ENCODE measurements around the gene PARP6. TPM values are rescaled to one million over a fixed set of nuclear protein-coding genes. Genes with fewer than 3 reads are reported as not detected.
A peak's percentile ranks its signal among the peaks of the same experiment; 100 is the strongest.

The PARP6 gene
- total RNA-seq, 2 donors from 2014 or later, result 109 to 112 TPM

DNA sequence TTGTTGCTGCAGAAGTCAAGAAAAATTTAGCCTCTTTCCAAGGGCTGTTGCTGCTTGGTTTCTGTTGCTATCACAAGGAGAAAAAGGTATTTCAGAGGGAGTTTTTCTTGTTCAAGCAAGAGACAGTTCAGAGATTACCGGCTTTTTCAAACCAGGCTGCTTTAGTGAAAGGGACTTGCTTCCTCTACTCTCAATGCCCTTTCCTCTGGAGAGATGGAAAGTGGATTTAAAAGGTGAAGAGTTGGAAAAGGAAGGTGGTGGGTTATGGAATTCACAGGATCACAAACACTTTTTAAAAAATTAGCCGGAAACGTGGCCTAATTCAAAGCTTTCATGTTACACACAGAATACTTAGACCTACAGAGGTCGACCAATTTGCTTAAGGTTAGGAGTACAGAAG is 1.1 kb downstream of the PARP6 start:
- Mint-ChIP-seq H3K4me1 (peaks cover 39% of the 10 kb centered on the region), H3K27me3 (no peaks in the 10 kb centered on the region), H3K27ac (peak overlapping the region; percentile 89), H3K36me3 (ENCODE audit: low read depth) (peaks cover 2% of the 10 kb centered on the region), H3K4me3 (peak overlapping the region; percentile 88)
- no peak for ATAC-seq
- no peaks in the 10 kb centered on the region for H3K9me3 ChIP-seq (ENCODE audit: control insufficient read depth, low read length, poor library complexity, severe bottlenecking)
- DNase-seq, result no peak

DNA sequence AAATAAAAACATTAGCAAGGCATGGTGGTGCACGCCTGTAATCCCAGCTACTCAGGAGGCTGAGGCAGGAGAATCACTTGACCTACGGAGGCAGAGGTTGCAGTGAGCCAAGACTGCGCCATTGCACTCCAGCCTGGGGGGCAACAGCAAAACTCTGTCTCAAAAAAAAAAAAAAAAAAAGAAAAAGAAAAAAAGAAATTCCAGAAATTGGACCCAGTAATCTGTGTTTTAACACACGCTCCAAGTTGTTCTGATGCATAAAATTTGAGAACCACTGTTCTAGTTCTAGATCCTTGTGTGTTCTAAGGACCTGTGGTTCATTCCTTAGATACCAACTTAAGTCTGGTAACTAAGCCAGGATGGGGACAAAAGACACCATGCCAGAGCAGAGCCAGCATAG is 2.6 kb downstream of the PARP6 start:
- peak overlapping the region; percentile 89 for H3K27ac Mint-ChIP-seq
- H3K36me3 Mint-ChIP-seq (ENCODE audit: low read depth), result peaks cover 5% of the 10 kb centered on the region
- DNase-seq, result no peak
- H3K9me3 ChIP-seq (ENCODE audit: control insufficient read depth, low read length, poor library complexity, severe bottlenecking), result no peaks in the 10 kb centered on the region
- H3K27me3 Mint-ChIP-seq, result no peaks in the 10 kb centered on the region
- H3K4me3 Mint-ChIP-seq, result no peak overlapping the region
- H3K4me1 Mint-ChIP-seq, result peaks cover 41% of the 10 kb centered on the region
- no peak for ATAC-seq

DNA sequence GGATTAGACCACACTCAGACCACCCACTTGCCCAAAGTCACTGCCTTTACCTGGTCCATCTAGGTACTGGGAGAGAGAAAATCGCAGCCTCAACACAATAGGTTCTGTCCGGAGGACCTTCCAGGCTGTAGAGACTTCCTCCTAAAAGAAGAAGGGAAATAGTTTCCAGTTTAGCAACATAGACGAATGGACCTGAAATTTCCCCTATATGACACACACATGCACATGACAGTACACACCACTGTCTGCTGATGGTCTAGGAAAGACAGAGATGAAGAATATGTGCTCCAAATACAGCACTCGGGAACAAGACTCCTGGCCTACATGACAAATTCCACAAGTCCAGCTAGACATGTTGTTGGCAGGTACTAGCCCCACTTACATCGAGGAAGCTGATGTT is 7.3 kb downstream of the PARP6 start:
- H3K36me3 Mint-ChIP-seq (ENCODE audit: low read depth), result peaks cover 37% of the 10 kb centered on the region
- no peaks in the 10 kb centered on the region for H3K27me3 Mint-ChIP-seq
- ATAC-seq, result no peak
- H3K4me1 Mint-ChIP-seq, result peaks cover 20% of the 10 kb centered on the region
- H3K9me3 ChIP-seq (ENCODE audit: control insufficient read depth, low read length, poor library complexity, severe bottlenecking), result no peaks in the 10 kb centered on the region
- no peak for DNase-seq
- no peak overlapping the region for H3K27ac Mint-ChIP-seq
- H3K4me3 Mint-ChIP-seq, result no peak overlapping the region

DNA sequence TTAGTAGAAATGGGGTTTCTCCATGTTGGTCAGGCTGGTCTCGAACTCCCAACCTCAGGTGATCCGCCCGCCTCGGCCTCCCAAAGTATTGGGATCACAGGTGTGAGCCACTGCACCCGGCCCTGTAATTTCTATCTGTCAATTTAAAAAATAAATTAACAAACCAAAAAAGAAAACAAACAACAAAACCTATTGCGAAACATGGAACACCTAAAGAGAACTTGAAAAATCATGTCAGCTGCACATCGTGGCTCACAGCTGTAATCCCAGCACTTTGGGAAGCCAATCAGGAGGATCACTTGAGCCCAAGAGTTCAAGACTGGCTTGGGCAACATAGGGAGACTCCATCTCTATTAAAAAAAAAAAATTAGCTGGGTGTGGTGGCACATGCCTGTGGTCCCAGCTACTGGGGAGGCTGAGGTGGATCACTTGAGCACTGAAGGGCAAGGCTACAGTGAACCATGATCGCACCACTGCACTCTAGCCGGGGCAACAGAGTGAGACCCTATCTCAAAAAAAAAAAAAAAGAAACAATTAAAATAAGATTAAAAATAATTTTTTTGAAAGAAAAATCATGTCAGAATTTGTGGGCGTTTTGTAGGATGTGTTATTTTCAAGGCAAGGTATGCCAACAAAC is 19.6 kb downstream of the PARP6 start:
- peaks cover 21% of the 10 kb centered on the region for H3K4me1 Mint-ChIP-seq
- DNase-seq (no peak), ATAC-seq (no peak)
- no peak overlapping the region for H3K4me3 Mint-ChIP-seq
- H3K36me3 Mint-ChIP-seq (ENCODE audit: low read depth), result peaks cover 24% of the 10 kb centered on the region
- no peak overlapping the region for H3K27ac Mint-ChIP-seq
- H3K27me3 Mint-ChIP-seq, result no peaks in the 10 kb centered on the region
- no peaks in the 10 kb centered on the region for H3K9me3 ChIP-seq (ENCODE audit: control insufficient read depth, low read length, poor library complexity, severe bottlenecking)

DNA sequence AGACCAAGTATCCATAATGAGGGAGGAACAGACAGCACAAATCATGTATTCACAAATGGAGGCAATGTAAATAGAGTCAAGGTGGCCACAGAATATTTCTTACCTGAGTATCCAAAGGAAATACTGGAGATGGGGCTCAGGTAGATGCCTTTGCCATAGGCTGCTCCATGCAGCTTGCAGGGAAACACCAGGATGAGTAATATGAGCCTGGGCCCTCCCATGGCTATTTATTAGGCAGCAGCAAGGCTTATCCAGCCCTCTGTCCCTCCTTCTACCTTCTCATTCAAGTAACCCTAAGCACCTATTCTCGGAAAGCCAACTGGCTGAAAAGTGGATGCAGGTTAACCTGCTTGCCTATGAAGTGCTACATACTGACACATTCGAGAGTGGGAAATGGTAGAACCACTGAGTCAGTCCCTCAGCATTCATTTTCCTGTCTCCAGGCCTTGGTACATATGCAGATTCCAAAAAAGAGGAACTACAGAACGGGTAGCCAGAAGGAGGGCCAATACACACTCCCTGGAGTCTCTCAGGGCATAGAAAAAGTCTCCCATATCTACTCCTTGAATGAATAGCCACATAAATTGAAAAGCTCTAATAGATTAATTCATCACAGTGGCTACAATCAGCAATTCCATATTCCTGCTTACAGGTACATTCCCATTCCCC is 23.1 kb downstream of the PARP6 start:
- H3K27me3 Mint-ChIP-seq, result no peaks in the 10 kb centered on the region
- H3K27ac Mint-ChIP-seq, result no peak overlapping the region
- H3K4me3 Mint-ChIP-seq, result no peak overlapping the region
- ATAC-seq, result no peak
- H3K9me3 ChIP-seq (ENCODE audit: control insufficient read depth, low read length, poor library complexity, severe bottlenecking), result no peaks in the 10 kb centered on the region
- peaks cover 17% of the 10 kb centered on the region for H3K36me3 Mint-ChIP-seq (ENCODE audit: low read depth)
- DNase-seq, result no peak
- H3K4me1 Mint-ChIP-seq, result peaks cover 21% of the 10 kb centered on the region

DNA sequence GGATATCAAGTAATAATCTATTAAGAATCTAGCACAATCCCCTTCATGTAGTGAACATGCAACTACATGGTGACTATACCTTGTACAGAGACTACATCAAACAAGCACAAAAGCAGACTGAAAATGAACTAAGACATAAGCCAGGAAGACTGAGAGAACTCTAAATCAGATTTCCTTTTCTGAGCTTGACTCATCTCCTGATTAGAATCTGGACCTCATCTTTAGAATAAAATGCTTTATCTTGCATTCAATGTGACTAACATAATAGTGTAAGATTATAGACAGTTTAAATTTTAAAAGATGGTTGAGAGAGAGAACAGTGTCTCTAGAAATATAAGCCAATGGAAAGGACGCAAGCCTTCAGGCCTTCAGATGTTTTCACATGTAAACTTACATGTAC is 23.8 kb downstream of the PARP6 start:
- Mint-ChIP-seq H3K27ac (peak overlapping the region; percentile 67), H3K4me1 (peaks cover 22% of the 10 kb centered on the region), H3K4me3 (no peak overlapping the region), H3K27me3 (no peaks in the 10 kb centered on the region), H3K36me3 (ENCODE audit: low read depth) (peaks cover 18% of the 10 kb centered on the region)
- no peak for DNase-seq
- no peak for ATAC-seq
- H3K9me3 ChIP-seq (ENCODE audit: control insufficient read depth, low read length, poor library complexity, severe bottlenecking), result no peaks in the 10 kb centered on the region

DNA sequence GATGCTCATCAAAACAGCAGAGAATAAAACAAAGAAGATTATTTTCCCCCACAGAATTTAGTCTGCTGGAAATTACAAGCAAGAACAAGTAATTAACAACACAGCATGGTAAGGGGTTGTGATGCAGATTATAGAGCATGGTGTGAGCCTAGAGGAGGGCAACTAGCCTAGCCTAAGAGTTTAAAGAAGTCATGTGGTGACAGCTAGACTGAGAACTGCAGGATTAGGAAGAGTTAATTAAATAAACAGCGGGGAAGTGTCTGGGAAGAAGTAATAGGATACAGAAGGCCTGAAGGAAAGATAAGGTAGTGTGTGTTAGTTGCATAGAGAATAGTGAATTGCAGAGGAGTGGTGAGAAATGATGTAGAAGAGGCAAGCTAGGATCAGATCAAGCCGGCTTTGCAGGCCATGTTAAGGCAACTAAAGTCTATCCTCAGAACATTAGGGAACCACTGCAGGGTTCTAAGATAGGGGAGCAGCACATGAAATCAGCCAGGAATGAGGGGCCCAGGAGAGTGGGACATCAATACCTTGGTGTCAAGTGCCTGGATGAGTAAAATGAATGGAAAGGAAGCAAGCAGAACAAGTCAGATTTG is 29.5 kb downstream of the PARP6 start:
- peak overlapping the region; percentile 67 for H3K27ac Mint-ChIP-seq
- no peaks in the 10 kb centered on the region for H3K27me3 Mint-ChIP-seq
- H3K36me3 Mint-ChIP-seq (ENCODE audit: low read depth), result peaks cover 14% of the 10 kb centered on the region
- DNase-seq (no peak), ATAC-seq (no peak)
- H3K4me1 Mint-ChIP-seq, result peaks cover 7% of the 10 kb centered on the region
- no peaks in the 10 kb centered on the region for H3K9me3 ChIP-seq (ENCODE audit: control insufficient read depth, low read length, poor library complexity, severe bottlenecking)
- H3K4me3 Mint-ChIP-seq, result no peak overlapping the region

DNA sequence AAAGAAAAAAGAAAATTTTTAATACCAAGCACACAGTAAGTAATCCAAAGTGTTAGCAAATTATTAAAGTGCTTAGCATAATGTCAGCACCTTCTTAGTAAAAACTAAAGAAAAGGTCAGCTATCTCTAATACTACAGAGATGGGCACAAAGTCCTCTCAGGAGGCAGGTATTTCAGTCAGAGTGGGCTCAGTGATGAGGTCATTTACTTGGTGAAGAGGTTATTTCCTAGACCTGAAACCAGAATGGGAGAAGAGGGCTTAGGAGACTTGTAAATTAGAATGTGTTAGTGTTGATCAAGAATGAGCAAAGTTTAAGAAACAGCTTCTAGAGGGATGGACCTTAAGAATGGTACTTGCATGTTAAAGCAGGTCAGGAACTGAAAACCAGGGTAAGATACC is 32.7 kb downstream of the PARP6 start:
- Mint-ChIP-seq H3K27me3 (no peaks in the 10 kb centered on the region), H3K4me3 (no peak overlapping the region), H3K36me3 (ENCODE audit: low read depth) (peaks cover 14% of the 10 kb centered on the region), H3K4me1 (peaks cover 19% of the 10 kb centered on the region), H3K27ac (no peak overlapping the region)
- DNase-seq (no peak), ATAC-seq (no peak)
- no peaks in the 10 kb centered on the region for H3K9me3 ChIP-seq (ENCODE audit: control insufficient read depth, low read length, poor library complexity, severe bottlenecking)

DNA sequence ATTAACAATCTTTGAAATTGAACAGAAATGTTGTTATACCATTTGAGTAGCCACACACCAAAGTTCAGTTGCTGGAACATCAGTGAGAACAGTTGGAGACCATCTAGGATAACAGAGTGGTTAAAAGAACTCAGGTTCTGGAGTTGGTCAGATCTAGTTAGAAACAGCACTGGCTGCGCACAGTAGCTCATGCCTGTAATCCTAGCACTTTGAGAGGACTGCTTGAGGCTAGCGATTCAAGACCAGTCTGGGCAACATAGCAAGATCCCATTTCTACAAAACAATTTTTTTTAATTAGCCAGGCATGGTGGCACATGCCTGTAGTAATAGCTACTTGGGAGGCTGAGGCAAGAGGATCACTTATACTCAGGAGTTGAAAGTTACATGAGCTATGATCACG is 33.8 kb downstream of the PARP6 start:
- no peaks in the 10 kb centered on the region for H3K9me3 ChIP-seq (ENCODE audit: control insufficient read depth, low read length, poor library complexity, severe bottlenecking)
- DNase-seq (no peak), ATAC-seq (no peak)
- Mint-ChIP-seq H3K36me3 (ENCODE audit: low read depth) (peaks cover 10% of the 10 kb centered on the region), H3K4me3 (no peak overlapping the region), H3K27ac (no peak overlapping the region), H3K4me1 (peaks cover 17% of the 10 kb centered on the region), H3K27me3 (no peaks in the 10 kb centered on the region)

DNA sequence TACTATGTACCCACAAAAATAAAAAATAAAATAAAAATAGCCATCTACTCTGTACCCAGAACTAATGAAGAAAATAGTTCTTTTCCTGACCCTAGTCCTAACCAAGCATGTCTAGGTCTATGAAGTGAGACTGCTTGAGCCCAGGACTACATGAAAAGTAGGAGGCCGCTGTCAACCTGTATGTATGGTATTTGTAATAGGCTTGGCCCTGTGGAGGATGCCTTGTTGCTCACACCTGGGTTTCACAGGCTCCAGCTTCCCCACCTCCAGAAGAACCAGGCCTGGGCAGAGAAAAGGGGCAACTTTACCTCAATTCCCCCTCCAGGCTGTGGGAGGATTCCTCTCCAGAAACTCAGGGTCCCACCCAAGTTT is 34.5 kb downstream of the PARP6 start:
- Mint-ChIP-seq H3K4me1 (peaks cover 16% of the 10 kb centered on the region), H3K27me3 (no peaks in the 10 kb centered on the region), H3K27ac (peak overlapping the region; percentile 77), H3K4me3 (no peak overlapping the region), H3K36me3 (ENCODE audit: low read depth) (peaks cover 7% of the 10 kb centered on the region)
- no peaks in the 10 kb centered on the region for H3K9me3 ChIP-seq (ENCODE audit: control insufficient read depth, low read length, poor library complexity, severe bottlenecking)
- ATAC-seq, result no peak
- no peak for DNase-seq

DNA sequence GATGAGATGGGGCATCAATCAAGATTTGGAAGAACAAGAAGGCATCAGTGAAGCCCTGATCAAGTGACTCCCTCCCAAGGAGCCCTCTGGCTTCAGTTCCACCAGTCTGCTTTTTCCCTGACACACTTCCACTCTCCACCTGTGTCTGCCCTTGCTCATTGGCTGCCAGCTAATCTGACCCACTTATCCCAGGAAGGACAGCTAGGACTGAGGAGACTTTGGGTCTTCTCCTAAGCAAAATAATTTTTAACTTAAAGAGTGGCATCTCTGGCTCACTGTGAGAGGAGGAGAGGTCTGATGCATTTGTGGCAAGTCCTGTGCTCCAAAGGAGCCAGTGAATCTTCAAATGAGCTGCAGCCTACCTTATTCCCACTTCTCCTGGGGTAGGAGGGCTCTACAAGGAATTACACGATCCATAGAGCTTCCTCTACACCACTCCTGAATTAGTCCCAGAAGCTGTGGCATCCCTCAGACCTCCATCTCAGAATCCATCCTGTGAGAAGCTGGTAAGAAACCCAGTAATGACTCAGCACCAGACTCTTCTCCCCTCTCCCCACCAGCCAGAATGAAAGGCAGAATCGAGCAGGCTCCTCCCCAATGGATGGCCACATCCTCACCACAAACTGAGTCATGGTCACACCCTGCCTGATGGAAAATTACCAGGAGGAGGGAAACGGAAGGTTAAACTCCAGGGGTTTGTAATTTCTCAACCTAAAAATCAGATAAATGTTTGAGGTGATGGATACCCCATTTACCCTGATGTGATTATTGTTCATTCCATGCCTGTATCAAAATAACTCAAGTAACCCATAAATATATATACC is 35.1 kb downstream of the PARP6 start:
- DNase-seq (peak in 1 of 3 donors; percentile 35), ATAC-seq (peak; percentile 69)
- H3K36me3 Mint-ChIP-seq (ENCODE audit: low read depth), result peaks cover 4% of the 10 kb centered on the region
- peak overlapping the region; percentile 77 for H3K27ac Mint-ChIP-seq
- H3K9me3 ChIP-seq (ENCODE audit: control insufficient read depth, low read length, poor library complexity, severe bottlenecking), result no peaks in the 10 kb centered on the region
- peaks cover 20% of the 10 kb centered on the region for H3K4me1 Mint-ChIP-seq
- peak overlapping the region; percentile 15 for H3K4me3 Mint-ChIP-seq
- H3K27me3 Mint-ChIP-seq, result no peaks in the 10 kb centered on the region

DNA sequence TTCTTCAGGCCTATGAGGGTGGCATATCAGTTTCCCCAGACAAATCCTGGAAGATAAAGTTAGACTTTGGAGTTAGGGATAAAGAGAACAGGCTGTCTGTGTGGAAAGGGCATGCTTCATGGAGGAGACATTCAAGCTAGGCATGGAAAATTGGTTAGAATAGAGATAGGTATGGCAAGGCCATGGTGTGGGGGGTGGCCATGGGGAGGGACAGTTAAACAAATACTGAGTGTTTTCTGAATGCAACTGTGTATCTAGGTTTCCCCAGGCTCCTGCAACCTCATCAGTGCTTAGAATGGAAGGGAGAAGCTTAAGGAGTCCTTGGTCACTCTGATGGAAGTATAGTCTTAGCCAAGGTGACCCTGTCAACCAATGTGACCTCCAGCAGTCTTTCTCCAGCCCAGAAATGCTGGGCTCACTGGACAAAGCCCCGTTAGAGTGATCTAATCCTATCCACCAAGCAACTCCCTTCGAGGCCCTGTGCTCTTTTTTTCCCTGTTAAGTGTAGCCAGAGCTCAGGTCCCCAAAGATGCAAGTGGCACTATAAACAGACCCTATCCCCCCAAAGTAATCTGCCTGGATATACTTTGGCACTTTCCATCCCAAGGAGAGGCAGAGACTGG is 35.9 kb downstream of the PARP6 start:
- H3K4me1 Mint-ChIP-seq, result peaks cover 23% of the 10 kb centered on the region
- peaks cover 3% of the 10 kb centered on the region for H3K36me3 Mint-ChIP-seq (ENCODE audit: low read depth)
- no peaks in the 10 kb centered on the region for H3K27me3 Mint-ChIP-seq
- no peak overlapping the region for H3K4me3 Mint-ChIP-seq
- ATAC-seq (no peak), DNase-seq (no peak)
- H3K9me3 ChIP-seq (ENCODE audit: control insufficient read depth, low read length, poor library complexity, severe bottlenecking), result no peaks in the 10 kb centered on the region
- H3K27ac Mint-ChIP-seq, result peak overlapping the region; percentile 77

DNA sequence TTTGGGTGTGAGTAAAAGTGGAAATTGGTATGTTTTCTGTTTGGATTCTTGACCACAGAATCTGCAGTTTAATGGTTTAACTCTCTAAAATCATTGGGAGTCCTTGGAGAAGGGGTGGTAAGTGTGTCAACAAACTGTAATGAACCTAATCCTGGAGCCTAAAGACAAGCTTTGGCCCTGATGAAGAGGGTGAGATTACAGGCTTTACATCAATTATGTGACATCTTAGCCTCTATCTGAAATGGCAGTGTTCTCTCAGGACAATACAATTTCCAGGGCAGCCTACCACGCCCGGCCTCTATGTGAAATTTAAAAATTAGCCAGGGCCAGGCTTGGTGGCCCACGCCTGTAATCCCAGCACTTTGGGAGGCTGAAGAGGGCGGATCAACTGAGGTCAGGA is 37.1 kb downstream of the PARP6 start:
- H3K27me3 Mint-ChIP-seq, result no peaks in the 10 kb centered on the region
- no peak overlapping the region for H3K4me3 Mint-ChIP-seq
- H3K4me1 Mint-ChIP-seq, result peaks cover 27% of the 10 kb centered on the region
- H3K27ac Mint-ChIP-seq, result no peak overlapping the region
- peaks cover 3% of the 10 kb centered on the region for H3K36me3 Mint-ChIP-seq (ENCODE audit: low read depth)
- no peak for DNase-seq
- no peaks in the 10 kb centered on the region for H3K9me3 ChIP-seq (ENCODE audit: control insufficient read depth, low read length, poor library complexity, severe bottlenecking)
- no peak for ATAC-seq
